K562 (cell line): Measurements from ENCODE around the gene NIM1K. TPM values are rescaled to one million over a fixed set of nuclear protein-coding genes. Genes with fewer than 3 reads are reported as not detected.

Experiments used
- ATF6 ChIP-seq: sonication (generic); formaldehyde crosslinking; IDR thresholded peaks from 2 replicates; pipeline ENCODE4 v1.4.0; 2020; ENCODE audit warnings: mild to moderate bottlenecking, missing genetic modification reagents
- EP300 ChIP-seq: IDR thresholded peaks from 2 replicates; pipeline ENCODE4 v1.6.1; 2012; ENCODE audit warnings: low read length, improper control_type of control experiment
- IRF9 ChIP-seq: fragments of 450-650 bp; IDR thresholded peaks from 2 replicates; pipeline ENCODE4 v1.6.1; 2016; ENCODE audit warnings: missing biosample characterization, missing genetic modification characterization
- KAT2B ChIP-seq: IDR thresholded peaks from one replicate; pipeline ENCODE4 v1.6.1; 2012; ENCODE audit warnings: low read depth, mild to moderate bottlenecking, control low read depth, inconsistent platforms, low read length, moderate library complexity
- NFIC ChIP-seq: fragments of 450-650 bp; IDR thresholded peaks from 2 replicates; pipeline ENCODE4 v1.6.1; 2017; ENCODE audit warnings: mild to moderate bottlenecking, inconsistent platforms
- NR4A1 ChIP-seq, 2 experiments: fragments of 250-450 bp in 1 of 2; fragments of 450-650 bp in 1 of 2; sonication (Bioruptor Pico) in 1 of 2; IDR thresholded peaks; 2 replicates each; pipeline versions ENCODE4 v1.4.0 to v1.6.1; 2016 to 2020; ENCODE audit warnings: mild to moderate bottlenecking in 2 of 2, missing compliant biosample characterization in 1 of 2, missing genetic modification characterization in 1 of 2, moderate library complexity in 1 of 2
- RAD51 ChIP-seq: fragments of 450-650 bp; IDR thresholded peaks from 2 replicates; pipeline ENCODE4 v1.7.1; 2016; ENCODE audit warnings: low read depth, mild to moderate bottlenecking, borderline replicate concordance
- WHSC1 ChIP-seq: IDR thresholded peaks from one replicate; pipeline ENCODE4 v1.6.1; 2012; ENCODE audit warnings: low read length, control low read depth, inconsistent platforms
- ZBTB17 ChIP-seq: fragments of 450-650 bp; formaldehyde crosslinking; IDR thresholded peaks from 2 replicates; pipeline ENCODE4 v1.4.0; 2020; ENCODE audit warnings: mild to moderate bottlenecking
- ZNF436 ChIP-seq: fragments of 250-450, 450-650 bp; sonication (Bioruptor Pico); formaldehyde crosslinking; IDR thresholded peaks from 2 replicates; pipeline ENCODE4 v1.7.0; 2020; ENCODE audit warnings: mild to moderate bottlenecking
- polyA plus RNA-seq, 8 experiments: library from polyadenylated mRNA; depleted of rRNA in 4 of 8; stranded (reverse) in 5 of 8; unstranded in 3 of 8; fragments of >200 nt; fragmentation: Nextera tagmentation in 2 of 8; fragmentation: Illumina TruSeq in 1 of 8; extraction: Ambion mirVana in 2 of 8; extraction: Trizol in 1 of 8; gene quantifications; 2 replicates each; pipeline versions ENCODE4 v1.2.1 to v1.2.3, GENCODE V29; 2011 to 2014; ENCODE audit warnings: inconsistent platforms in 1 of 8, missing spikeins in 1 of 8
- total RNA-seq, 7 experiments: library from RNA; depleted of rRNA in 6 of 7; stranded (reverse); fragments of >200 nt in 6 of 7; fragmentation: Illumina TruSeq in 2 of 7; extraction: Trizol in 2 of 7; gene quantifications; 2 replicates each; pipeline versions ENCODE4 v1.2.1 to v1.2.3, GENCODE V29; 2011 to 2021; ENCODE audit warnings: low replicate concordance in 1 of 7
- TF ChIP-seq, protein P1 (sequence below): fragments of 250-450 bp; sonication (Bioruptor Pico); IDR thresholded peaks from 2 replicates; pipeline ENCODE4 v1.4.0; 2020

NIM1K gene
- total and polyA plus RNA-seq, 9 of the 15 experiments (the other 6 are each of a cell fraction or from before 2014, with no cell fraction given) = 0.03 to 0.34 (median 0.08) TPM; not detected in 3

DNA sequence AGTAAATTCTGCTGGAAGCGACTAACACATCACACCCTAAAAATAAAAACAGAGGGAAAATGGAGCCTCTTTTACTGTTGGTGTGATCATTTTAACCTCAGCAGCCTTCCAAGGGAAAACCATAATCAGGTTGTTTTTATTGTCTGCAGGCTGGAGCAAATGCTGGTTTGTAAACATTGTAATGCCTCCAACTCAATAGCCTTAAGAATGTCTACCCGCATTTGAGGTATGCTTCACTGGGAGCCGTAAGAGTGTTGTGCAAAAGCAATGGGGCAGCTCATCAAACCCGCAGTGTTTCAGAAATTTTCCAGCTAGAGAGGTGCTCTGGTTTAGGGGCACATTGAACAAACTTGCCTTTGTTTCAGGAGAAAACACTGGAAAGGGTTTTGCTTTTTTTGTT lies 17.0 kb downstream of the NIM1K start (continued):
- TF ChIP-seq, protein P1, sequence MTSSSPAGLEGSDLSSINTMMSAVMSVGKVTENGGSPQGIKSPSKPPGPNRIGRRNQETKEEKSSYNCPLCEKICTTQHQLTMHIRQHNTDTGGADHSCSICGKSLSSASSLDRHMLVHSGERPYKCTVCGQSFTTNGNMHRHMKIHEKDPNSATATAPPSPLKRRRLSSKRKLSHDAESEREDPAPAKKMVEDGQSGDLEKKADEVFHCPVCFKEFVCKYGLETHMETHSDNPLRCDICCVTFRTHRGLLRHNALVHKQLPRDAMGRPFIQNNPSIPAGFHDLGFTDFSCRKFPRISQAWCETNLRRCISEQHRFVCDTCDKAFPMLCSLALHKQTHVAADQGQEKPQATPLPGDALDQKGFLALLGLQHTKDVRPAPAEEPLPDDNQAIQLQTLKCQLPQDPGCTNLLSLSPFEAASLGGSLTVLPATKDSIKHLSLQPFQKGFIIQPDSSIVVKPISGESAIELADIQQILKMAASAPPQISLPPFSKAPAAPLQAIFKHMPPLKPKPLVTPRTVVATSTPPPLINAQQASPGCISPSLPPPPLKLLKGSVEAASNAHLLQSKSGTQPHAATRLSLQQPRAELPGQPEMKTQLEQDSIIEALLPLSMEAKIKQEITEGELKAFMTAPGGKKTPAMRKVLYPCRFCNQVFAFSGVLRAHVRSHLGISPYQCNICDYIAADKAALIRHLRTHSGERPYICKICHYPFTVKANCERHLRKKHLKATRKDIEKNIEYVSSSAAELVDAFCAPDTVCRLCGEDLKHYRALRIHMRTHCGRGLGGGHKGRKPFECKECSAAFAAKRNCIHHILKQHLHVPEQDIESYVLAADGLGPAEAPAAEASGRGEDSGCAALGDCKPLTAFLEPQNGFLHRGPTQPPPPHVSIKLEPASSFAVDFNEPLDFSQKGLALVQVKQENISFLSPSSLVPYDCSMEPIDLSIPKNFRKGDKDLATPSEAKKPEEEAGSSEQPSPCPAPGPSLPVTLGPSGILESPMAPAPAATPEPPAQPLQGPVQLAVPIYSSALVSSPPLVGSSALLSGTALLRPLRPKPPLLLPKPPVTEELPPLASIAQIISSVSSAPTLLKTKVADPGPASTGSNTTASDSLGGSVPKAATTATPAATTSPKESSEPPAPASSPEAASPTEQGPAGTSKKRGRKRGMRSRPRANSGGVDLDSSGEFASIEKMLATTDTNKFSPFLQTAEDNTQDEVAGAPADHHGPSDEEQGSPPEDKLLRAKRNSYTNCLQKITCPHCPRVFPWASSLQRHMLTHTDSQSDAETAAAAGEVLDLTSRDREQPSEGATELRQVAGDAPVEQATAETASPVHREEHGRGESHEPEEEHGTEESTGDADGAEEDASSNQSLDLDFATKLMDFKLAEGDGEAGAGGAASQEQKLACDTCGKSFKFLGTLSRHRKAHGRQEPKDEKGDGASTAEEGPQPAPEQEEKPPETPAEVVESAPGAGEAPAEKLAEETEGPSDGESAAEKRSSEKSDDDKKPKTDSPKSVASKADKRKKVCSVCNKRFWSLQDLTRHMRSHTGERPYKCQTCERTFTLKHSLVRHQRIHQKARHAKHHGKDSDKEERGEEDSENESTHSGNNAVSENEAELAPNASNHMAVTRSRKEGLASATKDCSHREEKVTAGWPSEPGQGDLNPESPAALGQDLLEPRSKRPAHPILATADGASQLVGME = no peak
- no peak for TF ChIP-seq EP300
- no peak for TF ChIP-seq ZNF436 (CRISPR knock-in tag)
- no peak for TF ChIP-seq ATF6 (CRISPR knock-in tag)
- no peak for TF ChIP-seq NR4A1 (CRISPR knock-in tag; IDR thresholded peaks at IDR 0.05)
- TF ChIP-seq NR4A1 (tag; IDR thresholded peaks at IDR 0.05) = no peak
- TF ChIP-seq RAD51 = no peak
- no peak for TF ChIP-seq KAT2B
- no peak for TF ChIP-seq IRF9 (tag)
- no peak for TF ChIP-seq WHSC1
- TF ChIP-seq ZBTB17 (CRISPR knock-in tag) = no peak
- TF ChIP-seq NFIC = no peak
- TF ChIP-seq, all 486 proteins: peak for 0
